NCI-H82 treated with DMSO at 0.1 percent for 48 hours (cell line): ENCODE data around the gene CEP170B.
"Not testable (repeated sequence)": the region's sequence is repeated elsewhere in the genome, so short reads cannot be mapped to it uniquely, and the experiment has no call there.

Source experiments
- DNase-seq: peaks from one replicate; lab custom pipeline; 2025; ENCODE audit not compliant: unreplicated experiment; lab: John Stamatoyannopoulos, UW

The CEP170B gene

DNA sequence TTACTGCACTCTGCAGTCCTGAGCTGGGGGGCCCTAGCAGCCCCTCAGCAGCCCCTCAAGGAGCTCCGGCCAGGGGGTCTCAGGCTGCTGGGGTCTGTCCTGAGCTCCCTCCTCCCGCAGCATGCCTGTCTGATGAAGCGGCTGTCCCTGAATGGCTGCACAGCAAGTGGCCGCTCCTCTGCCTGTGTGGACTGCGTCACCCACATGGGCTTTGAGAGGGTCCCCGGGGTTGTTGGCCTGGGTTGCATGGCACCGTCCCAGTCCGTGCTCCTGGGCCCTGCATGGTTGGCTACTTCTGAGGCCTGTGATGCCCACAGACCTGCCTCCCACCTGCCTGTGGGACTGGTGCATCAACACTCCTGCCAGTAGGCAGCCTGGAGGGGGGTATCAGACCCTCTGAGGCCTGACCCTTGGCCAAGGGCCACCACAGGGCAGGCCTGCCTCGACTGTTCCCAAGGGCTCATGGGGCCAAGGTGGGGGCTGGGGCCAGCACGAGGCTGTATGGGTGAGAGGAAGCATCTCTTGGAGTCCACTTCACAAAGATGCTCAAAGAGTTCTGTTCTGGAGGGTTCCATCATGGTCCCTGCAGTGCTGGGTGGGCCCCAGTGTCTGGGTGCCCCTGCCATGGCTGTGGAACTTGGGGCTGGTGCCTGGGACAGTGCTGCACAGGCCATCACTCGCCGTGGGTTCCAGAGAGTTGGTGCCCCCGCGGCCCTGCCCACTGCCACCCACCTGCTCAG lies 12.2 kb downstream of the CEP170B start:
- no peak for DNase-seq

DNA sequence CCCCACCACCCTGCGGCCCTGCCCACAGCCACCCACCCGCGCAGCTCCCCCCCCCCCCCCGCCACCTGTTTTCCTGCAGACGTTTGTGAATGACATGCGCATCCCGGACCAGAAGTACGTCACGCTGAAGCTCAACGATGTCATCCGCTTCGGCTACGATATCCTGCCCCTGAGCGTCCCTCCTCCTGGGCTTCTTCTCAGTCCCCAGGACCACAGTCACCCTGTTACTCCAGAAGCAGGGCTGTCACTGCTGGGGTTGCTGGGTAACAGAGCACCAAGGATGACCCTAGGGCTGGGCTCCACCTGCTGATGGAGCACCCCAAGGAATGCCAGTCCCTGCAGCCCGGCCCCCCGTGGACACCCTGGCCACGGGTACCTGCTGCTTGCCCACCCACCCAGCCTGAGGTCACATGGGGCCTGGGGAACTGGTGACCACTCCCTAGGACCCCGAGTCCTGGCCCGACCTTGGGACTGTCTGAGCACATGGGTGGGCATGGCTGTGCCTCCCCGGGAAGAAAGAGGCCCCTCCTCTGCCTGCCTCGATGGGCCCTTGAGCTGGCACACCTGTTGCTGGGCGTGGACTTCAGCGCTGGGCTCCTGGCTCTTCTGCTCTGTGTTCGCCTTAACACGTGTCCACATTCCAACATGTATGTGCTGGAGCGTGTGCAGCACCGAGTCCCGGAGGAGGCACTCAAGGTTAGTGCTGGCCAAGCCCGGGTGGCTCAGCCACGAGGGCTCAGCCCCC lies 12.9 kb downstream of the CEP170B start:
- DNase-seq, result no peak

DNA sequence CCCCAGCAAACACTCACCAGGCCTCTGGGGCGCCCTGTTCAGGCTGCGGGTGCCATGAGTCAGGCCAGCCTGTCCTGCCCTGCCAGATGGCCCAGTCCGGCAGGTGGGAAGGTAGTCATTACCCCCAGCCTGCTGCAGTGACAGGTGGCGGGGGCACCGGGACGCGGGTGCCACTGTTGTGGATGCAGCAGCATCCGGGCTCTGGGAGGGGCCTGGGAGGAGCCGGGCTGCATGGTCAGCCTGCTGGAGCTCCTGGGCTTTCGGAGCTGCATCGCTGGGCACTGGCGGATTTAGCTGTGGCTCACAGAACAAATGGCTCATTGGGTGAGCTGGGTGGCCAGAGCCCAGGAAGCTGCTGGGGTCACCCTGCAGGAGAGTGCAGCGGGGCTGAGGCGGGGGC lies 13.5 kb downstream of the CEP170B start:
- DNase-seq, result no peak

DNA sequence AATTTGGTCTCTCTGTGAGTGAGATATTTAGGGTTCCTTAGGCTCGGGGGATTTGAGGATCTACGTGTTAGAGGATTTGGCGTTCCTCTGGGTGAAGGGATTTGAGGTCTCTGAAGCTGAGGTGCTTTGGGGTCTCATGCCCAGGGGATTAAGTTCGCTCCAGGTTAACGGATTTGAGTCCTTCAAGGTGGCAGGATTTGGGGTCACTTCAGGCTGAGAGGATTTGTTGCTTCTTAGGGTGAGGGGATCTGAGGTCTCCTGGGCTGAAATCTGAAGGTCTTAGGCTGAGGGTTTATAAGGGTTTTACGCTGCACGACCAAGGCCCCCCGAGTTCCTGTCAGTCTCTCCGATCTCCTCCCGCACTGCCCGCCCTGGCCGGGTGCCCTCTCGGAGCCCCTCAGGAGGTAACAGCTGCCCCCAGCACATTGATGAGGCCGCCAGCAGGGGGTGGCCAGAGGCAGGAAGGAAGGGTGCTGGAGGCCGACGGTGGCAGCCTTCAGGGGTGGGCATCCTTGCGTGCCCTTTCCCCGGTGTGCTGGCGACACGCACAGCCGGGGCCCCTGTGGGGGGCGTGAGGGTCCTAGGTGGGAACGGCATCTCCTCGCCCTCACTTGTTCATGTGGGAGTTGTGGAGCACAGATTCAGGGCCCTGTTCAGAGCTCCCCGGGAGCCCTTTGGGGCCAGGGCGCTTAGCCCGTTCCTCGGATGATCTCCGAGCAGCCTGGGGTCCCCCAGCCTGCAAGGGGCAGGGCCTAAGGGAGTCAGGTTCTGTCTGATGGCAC lies 14.3 kb downstream of the CEP170B start:
- DNase-seq, result peak; percentile 73

DNA sequence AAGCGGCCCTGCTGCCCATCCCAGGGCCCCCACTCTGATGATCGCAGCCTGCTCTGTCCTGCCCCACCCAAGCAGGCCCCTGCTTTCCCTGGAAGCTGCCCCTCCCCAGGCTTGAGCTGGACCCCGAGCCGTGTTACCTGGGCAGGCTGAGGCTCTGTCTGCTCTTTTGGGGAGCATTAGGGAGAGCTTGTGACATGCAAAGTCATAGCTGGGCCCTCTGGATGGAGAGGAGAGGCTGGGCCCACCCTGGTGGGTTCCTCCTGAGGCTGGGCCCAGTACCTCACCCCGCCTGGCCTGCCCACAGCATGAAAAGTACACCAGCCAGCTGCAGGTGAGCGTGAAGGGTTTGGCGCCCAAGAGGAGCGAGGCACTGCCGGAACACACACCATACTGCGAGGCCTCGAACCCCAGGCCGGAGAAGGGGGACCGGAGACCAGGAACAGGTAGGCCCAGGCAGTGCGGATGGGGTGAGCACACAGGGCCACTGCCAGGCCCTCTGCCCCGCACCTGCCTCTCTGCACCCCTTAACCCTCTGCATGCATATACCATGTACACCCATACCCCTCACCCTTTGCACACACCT lies 15.0 kb downstream of the CEP170B start:
- DNase-seq, result no peak

DNA sequence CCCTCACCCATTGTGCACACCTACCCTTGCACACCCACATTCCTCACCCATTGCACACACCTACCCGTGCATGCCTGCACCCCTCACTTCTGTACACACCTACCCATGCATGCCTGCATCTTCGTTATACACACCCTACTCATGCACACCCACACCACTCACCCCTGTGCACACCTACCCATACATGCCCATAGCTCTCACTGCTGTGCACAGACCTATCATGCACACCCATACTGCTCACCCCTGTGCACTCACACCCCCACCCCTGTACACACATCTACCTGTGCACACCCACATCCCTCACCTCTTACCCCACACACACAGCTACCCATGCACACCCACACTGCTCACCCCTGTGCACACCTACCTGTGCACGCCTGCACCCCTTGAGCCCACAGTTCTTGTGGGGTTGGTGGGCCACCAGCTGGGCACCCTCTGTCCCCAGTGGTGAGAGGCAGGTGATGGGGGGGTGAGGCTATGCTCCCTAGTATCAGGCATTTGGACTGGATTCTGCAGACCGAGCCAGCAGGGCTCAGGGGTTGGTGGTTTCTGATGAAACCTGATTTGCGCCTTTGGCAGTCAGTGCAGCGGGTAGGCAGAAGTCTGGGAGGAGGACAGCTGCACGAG lies 15.6 kb downstream of the CEP170B start:
- no peak for DNase-seq

DNA sequence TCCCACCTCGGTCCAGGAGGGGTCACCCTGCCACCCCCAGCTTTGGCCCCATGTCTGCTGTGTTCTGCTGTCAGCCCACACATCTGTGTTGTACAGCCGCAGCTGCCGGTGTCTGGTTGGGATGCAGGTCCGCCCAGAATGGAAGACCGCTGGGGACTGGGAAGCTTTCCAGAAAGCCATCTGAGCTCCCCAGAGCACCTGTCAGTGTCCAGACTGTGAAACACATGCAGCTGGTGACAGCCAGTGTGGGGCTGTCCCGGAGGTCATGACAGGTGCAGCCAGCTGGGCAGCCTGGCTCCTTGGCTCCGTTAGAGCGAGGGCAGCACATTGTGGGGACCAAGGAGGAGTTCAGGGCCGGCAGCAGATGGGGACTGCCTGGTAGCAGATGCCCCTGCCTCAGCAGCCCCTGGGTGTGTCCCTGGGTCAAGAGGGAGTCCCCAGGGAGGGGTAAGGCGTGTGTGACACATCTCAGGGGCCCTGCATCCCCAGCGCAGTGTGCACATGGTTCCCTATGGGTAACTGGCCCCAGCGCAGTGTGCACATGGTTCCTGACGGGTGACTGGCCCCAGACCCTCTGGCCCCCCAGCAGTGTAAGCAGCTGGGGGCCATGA lies 16.4 kb downstream of the CEP170B start:
- DNase-seq, result peak; percentile 22

DNA sequence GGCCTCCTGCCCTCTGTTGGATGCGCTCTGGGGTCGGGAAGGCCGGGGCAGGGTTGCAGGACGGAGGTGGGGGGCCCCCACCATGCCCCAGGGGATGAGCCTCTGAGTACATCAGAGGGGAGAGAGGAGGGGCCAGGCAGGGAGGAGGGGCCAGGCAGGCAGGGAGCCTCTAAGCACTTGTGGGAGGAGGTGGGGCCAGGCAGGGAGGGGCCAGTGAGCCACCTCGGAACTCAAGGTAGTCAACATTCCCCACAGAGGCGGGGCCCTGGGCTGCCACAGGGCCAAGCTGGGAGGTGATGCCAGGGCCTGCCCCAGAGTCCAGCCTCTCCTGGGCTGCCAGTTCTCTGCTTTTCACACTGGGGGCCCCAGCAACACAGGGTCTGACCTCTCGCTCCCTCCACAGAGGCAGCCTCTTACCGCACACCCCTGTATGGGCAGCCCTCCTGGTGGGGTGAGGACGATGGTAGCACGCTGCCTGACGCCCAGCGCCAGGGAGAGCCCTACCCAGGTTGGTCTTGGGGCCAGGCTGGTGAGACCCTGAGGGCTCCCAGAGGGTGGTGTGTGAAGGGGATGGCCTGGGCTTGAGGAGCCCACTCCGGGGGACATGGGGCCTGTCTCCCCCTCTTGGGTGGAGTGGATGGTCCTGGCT lies 17.4 kb downstream of the CEP170B start:
- DNase-seq, result peak; percentile 45

DNA sequence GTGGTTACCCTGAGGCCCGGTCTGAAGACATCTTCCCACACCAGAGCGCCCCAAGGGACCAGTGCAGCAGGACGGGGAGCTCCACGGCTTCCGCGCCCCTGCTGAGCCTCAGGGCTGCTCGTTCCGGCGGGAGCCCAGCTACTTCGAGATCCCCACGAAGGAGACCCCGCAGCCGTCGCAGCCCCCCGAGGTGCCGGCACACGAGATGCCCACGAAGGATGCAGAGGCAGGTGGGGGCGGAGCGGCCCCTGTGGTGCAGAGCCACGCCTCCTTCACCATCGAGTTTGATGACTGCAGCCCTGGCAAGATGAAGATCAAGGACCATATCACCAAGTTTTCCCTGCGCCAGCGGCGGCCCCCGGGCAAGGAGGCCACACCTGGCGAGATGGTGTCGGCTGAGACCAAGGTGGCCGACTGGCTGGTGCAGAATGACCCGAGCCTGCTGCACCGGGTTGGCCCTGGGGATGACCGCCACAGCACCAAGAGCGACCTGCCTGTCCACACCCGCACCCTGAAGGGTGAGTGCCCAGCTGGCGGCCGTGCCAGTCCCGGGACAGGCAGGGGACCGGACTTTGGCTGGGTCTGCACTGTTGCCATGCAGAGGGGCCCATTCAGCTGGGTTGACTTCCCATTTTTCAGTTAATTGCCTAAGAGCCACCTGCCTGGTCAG lies 18.1 kb downstream of the CEP170B start:
- DNase-seq, result no peak

DNA sequence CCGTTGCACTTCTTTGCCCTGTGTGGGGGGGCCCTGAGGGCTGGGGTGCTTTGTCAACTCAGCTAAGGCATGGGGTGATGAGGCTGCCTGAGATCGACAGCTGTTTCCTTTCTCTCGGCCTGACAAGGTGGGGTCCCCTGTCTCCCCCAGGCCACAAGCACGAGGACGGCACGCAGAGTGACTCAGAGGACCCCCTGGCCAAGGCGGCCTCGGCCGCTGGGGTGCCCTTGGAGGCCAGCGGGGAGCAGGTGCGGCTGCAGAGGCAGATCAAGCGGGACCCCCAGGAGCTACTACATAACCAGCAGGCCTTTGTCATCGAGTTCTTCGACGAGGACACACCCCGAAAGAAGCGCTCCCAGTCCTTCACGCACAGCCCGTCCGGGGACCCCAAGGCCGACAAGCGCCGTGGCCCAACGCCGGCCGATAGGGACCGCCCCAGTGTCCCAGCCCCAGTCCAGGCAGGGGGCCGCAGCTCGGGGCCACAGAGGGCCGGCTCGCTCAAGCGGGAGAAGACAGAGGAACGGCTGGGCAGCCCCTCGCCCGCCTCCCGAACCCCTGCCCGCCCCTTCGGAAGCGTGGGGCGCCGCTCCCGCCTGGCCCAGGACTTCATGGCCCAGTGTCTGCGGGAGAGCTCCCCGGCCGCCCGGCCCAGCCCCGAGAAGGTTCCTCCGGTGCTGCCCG lies 18.8 kb downstream of the CEP170B start:
- DNase-seq, result no peak

DNA sequence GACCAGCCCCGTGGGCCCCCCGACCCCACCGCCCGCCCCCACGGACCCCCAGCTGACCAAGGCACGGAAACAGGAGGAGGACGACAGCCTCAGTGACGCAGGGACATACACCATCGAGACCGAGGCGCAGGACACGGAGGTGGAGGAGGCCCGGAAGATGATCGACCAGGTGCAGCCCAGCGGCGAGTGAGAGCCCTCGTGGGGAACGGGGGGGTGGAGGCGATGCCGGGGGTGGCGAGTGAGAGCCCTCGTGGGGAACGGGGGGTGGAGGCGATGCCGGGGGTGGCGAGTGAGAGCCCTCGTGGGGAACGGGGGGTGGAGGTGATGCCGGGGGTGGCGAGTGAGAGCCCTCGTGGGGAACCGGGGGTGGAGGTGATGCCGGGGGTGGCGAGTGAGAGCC lies 19.3 kb downstream of the CEP170B start:
- not testable (repeated sequence) for DNase-seq

DNA sequence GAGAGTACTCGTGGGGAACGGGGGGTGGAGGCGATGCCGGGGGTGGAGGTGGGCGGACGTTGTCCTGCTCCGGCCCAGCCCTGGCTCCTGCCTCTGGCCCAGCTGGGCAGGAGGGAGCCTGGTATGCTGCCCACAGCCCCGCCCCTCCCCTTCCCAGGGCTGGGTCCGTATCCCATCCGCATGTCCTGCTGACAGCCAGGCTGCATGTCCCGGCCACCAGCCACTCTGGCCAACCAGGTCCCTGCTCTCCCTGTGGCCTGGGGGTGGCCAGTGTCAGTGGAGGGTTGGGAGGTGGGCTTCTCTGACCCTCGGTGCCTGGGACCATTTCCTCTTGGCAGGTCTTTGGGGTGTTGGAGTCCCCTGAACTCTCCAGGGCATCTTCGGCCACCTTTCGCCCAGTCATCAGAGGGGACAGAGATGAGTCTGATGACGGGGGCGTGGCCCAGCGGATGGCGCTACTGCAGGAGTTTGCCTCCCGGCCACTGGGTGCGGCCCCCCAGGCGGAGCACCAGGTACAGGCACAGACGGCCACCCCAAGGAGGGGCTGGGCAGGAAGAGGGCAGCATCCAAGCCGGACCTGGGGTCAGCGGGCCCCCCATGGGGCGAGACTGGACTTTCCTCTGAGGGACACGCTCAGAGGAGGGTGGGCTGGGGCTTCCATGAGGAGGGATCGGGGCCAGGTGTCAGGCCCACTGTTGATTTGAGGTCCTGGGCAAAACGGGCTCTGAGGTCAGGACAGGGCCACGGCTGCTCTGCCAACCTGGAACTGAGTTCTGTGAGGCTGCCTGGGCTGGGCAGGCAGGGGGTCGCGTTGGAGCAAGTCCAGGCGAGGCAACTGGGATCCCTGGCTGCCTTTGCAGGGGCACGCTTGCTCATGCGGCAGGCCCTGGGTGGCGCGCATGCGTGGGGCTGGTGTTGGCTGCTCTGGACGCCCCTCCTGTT lies 20.2 kb downstream of the CEP170B start:
- no peak for DNase-seq

DNA sequence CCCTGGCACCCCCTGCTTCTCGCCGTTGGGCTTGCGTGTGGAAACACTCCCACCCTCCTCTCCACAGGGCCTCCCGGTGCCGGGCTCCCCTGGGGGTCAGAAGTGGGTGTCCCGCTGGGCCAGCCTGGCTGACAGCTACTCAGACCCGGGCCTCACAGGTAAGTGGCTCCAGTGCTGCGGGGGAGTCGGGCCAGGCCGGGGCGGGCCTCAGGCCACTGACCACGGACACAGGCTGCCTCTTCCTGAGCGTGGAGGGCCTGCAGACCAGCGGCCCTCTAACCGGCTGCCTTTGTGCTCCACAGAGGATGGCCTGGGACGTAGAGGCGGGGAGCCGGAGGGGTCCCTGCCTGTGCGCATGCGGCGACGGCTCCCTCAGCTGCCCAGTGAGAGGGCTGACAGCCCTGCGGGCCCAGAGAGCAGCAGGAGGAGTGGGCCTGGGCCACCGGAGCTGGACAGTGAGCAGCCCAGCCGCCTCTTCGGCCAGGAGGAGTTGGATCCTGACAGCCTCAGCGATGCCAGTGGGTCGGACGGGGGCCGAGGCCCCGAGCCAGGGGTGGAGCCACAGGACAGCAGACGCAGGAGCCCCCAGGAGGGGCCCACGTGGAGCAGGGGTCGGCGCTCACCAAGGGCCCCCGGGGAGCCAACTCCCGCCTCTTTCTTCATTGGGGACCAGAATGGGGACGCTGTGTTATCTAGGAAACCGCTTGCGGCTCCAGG lies 21.1 kb downstream of the CEP170B start:
- DNase-seq, result no peak

DNA sequence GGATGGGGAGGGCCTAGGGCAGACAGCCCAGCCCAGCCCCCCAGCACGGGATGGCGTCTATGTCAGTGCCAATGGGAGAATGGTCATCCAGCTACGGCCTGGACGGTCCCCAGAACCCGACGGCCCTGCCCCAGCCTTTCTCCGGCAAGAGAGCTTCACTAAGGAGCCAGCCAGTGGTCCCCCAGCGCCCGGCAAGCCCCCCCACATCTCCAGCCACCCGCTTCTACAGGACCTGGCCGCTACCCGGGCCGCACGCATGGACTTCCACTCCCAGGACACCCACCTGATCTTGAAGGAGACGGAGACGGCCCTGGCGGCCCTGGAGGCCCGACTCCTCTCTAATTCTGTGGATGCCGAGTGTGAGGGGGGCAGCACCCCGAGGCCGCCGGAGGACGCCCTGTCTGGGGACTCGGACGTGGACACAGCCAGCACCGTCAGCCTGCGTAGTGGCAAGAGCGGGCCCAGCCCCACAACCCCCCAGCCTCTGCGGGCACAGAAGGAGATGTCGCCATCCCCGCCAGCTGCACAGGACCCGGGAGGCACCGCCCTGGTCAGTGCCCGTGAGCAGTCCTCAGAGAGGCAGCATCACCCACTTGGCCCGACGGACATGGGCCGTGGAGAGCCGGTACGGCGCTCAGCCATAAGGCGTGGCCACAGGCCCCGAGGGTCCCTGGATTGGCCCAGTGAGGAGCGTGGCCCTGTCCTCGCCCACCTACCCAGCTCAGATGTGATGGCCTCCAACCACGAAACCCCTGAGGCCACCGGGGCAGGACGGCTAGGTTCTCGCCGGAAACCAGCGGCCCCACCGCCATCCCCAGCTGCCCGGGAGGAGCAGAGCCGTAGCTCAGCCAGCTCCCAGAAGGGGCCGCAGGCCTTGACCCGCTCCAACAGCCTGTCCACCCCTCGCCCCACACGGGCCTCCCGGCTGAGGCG lies 21.9 kb downstream of the CEP170B start:
- DNase-seq, result no peak

DNA sequence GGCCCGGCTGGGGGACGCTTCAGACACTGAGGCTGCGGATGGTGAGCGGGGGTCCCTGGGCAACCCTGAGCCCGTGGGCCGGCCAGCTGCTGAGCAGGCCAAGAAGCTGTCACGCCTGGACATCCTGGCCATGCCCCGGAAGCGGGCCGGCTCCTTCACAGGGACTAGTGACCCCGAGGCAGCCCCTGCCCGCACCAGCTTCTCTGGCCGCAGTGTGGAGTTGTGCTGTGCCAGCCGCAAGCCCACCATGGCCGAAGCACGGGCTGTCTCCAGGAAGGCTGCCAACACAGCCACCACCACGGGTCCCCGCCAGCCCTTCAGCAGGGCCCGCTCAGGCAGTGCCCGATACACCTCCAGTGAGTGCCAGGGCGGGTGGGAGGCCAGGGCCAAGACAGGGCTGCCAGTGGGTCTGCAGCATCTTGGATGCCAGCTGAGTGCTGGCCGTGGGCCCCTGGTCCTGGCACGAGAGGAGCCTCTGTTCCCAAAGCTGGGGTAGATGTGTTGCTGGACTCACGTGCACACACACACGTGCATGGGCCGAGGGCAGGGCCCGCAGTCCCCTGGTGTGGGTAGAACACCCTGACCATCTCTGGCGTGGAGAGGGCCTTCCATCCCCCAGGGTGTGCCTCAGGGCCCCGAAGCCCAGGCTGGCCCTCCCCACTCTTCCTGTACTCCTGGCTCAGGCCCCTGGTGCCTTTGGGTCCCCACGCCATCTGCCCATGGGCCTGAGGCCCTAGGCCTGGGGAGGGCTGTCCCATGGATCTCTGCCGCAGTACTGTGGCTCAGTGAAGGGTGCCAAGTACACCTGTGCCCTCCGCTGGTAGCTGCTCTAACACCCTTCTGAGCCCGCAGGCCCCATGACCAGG lies 22.8 kb downstream of the CEP170B start:
- DNase-seq, result no peak
